ENCODE data around the gene TMEM170B.
A peak's percentile ranks its signal among the peaks of the same experiment; 100 is the strongest.

Gene TMEM170B

GRCh38 chr6:11537229-11538051 lies at the start of gene TMEM170B:
Gene TMEM170B, plus strand, starts transcription at chr6:11537749. Its CDS starts 529 bp downstream, at chr6:11538278.
- in situ Hi-C loops (cut with MboI; ENCODE audit: low pct_unique_long_range_greater_than_20kb, low sequenced_read_pairs) = no loop called here
- DNase-seq = peak; percentile 98

- in situ Hi-C loops (cut with MboI; ENCODE audit: low pct_unique_long_range_greater_than_20kb, low sequenced_read_pairs) = no loop called here
- DNase-seq = no peak
These were observed 46.6 kb upstream of the TMEM170B start for GRCh38 chr6:11490996-11491395.

GRCh38 chr6:11491596-11492463 lies 45.7 kb upstream of the TMEM170B start:
- in situ Hi-C loops (cut with MboI; ENCODE audit: low pct_unique_long_range_greater_than_20kb, low sequenced_read_pairs) = no loop called here
- DNase-seq = peak; percentile 24

- in situ Hi-C loops (cut with MboI; ENCODE audit: low pct_unique_long_range_greater_than_20kb, low sequenced_read_pairs) = no loop called here
- DNase-seq = peak; percentile 23
These were observed 44.9 kb upstream of the TMEM170B start for GRCh38 chr6:11492464-11493290.

GRCh38 chr6:11493974-11494373 lies 43.6 kb upstream of the TMEM170B start:
- in situ Hi-C loops (cut with MboI; ENCODE audit: low pct_unique_long_range_greater_than_20kb, low sequenced_read_pairs) = no loop called here

GRCh38 chr6:11494786-11495564 lies 42.6 kb upstream of the TMEM170B start:
- in situ Hi-C loops (cut with MboI; ENCODE audit: low pct_unique_long_range_greater_than_20kb, low sequenced_read_pairs) = no loop called here
- no peak for DNase-seq

More at GRCh38 chr6:11493974-11494373, 43.6 kb upstream of the TMEM170B start:
- DNase-seq = no peak

- DNase-seq = no peak
- in situ Hi-C loops (cut with MboI; ENCODE audit: low pct_unique_long_range_greater_than_20kb, low sequenced_read_pairs) = no loop called here
These were observed 41.9 kb upstream of the TMEM170B start for GRCh38 chr6:11495565-11496145.

GRCh38 chr6:11496152-11497060 lies 41.1 kb upstream of the TMEM170B start:
- peak; percentile 88 for DNase-seq
- in situ Hi-C loops (cut with MboI; ENCODE audit: low pct_unique_long_range_greater_than_20kb, low sequenced_read_pairs) = no loop called here

- in situ Hi-C loops (cut with MboI; ENCODE audit: low pct_unique_long_range_greater_than_20kb, low sequenced_read_pairs) = no loop called here
- no peak for DNase-seq
These were observed 40.4 kb upstream of the TMEM170B start for GRCh38 chr6:11497107-11497506.

- DNase-seq = peak; percentile 26
- in situ Hi-C loops (cut with MboI; ENCODE audit: low pct_unique_long_range_greater_than_20kb, low sequenced_read_pairs) = no loop called here
These were observed 39.7 kb upstream of the TMEM170B start for GRCh38 chr6:11497881-11498280.

GRCh38 chr6:11500008-11500407 lies 37.5 kb upstream of the TMEM170B start:
- in situ Hi-C loops (cut with MboI; ENCODE audit: low pct_unique_long_range_greater_than_20kb, low sequenced_read_pairs) = no loop called here
- DNase-seq = no peak

GRCh38 chr6:11509471-11509870 lies 28.1 kb upstream of the TMEM170B start:
- DNase-seq = no peak
- in situ Hi-C loops (cut with MboI; ENCODE audit: low pct_unique_long_range_greater_than_20kb, low sequenced_read_pairs) = no loop called here

- in situ Hi-C loops (cut with MboI; ENCODE audit: low pct_unique_long_range_greater_than_20kb, low sequenced_read_pairs) = no loop called here
- DNase-seq = no peak
These were observed 22.9 kb upstream of the TMEM170B start for GRCh38 chr6:11514672-11515071.

- DNase-seq = no peak
- in situ Hi-C loops (cut with MboI; ENCODE audit: low pct_unique_long_range_greater_than_20kb, low sequenced_read_pairs) = no loop called here
These were observed 21.8 kb upstream of the TMEM170B start for GRCh38 chr6:11515763-11516162.

GRCh38 chr6:11522812-11523605 lies 14.5 kb upstream of the TMEM170B start:
- DNase-seq = no peak
- in situ Hi-C loops (cut with MboI; ENCODE audit: low pct_unique_long_range_greater_than_20kb, low sequenced_read_pairs) = no loop called here

GRCh38 chr6:11525468-11526155 lies 11.9 kb upstream of the TMEM170B start:
- in situ Hi-C loops (cut with MboI; ENCODE audit: low pct_unique_long_range_greater_than_20kb, low sequenced_read_pairs) = no loop called here
- DNase-seq = peak; percentile 74

All from KBM-7 (cell line).